Dedifferentiated amniotic fluid mesenchymal stem cell (primary cell): ENCODE measurements around the gene PRKCZ.

Experiments
- DNase-seq: peaks from one replicate; pipeline ENCODE4 v3.0.0-alpha.2; 2016; ENCODE audit errors: extremely low spot score

The PRKCZ gene

DNA sequence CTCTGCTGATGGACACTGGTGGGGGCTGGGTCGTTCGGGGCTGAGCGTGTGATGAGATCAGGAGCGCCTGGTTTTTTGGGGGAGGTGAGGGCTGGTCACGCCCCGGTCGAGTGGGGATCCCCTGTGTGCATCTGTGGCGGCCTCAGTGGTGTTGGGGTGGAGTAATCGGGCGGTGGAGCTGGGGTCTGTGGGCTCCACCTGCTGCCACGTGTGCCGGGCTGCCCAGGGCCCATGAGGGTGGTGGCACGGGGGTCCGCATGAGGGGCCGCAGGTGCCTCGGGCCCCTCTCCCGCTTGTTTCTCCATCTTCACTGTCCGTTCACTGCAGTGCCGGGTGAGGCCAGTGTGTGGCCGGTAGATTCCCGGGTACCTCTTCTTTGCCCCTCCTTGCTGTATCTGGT lies 17.2 kb downstream of the PRKCZ start:
- DNase-seq = no peak

DNA sequence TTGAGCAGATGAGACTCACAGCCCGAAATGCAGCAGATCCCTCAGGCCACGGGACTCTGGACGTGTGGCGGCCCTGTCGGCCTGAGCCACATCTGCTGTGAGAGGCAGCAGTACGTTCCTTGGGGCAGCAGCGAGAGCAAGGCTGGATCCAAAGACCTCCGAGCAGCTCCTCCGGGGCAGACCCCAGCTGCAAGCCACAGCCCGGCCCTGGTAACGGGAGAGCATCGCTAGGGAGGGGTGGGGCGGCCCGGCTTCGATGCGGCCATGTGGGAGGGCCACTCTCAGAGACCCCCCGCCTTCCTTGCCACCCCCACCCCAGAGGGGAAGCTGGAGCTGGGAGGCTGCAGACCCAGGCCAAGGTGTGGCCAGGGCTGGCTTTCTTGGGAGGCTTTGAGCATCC lies 17.8 kb downstream of the PRKCZ start:
- no peak for DNase-seq

DNA sequence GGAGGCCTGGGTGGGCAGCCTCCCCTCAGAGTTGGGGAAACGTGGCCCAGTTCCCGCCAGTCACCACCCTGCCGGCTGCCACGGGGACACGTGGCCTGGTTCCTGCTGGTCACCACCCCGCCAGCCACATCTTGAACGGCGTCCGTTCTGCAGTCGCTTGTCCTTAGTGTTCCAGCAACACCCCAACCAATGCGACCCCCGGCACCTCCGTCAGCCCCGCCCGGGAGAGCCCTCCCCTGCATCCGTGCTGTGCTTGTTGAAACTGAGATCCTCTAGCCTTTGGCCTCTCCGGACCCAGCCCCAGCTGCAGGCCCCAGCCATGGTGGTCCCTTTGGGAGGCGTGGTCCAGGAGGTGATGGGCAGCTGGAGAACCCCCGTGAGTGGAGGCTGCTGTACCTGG lies 18.7 kb downstream of the PRKCZ start:
- DNase-seq = no peak

DNA sequence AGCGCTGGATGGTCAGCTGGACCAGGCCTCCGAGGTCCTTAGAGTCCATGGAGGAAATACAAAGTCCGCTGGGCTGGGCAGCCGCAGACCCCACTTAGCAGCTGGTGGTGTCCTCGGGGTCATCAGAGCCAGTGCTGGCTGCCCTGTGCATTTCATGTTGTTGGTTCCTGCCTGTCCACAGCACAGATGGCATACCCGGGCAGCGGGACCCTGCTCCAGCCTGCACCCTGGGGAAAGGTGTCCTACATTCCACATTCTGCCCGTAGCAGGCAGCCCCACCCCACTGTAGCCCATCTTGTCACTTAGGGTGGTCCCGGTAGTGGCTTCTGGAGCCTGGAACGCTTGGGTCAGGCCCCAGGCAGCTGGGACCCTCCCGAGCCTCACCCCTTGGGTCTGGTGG lies 19.8 kb downstream of the PRKCZ start:
- no peak for DNase-seq

DNA sequence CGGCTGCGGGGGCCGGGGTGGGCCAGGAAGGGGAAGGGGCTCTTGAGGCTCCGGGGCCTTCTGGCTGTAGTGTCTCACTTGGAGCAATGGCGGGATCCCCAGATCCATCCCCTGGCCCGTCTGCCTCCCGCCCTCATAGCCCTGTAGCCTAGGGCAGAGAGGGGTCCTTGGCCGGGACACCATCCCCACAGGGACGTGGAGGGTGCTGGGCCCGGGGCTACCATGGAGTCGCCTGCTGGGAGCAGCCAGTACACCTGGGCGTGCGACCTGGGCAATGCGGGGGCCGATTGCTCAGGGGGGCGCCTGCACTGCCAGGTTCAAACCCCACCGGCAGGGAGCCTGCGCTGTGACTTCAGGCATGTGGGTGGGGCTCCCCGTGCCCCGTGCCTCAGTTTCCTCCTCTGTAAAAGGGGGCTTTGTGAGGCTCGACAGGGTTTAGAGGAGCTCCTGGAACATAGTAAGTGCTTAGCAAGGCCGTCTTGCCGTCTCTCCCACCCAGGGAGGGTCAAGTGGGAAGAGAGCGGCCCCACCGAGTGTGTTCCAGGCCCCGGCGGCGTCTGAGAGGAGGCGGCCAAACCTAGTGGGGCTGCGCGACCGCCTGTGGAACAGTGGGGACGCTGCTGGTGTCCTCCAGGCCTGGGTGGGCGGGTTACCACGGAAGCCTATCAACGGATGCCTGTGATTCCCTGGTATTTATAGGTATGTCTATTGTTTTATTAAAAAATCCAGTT lies 20.8 kb downstream of the PRKCZ start:
- DNase-seq = no peak

DNA sequence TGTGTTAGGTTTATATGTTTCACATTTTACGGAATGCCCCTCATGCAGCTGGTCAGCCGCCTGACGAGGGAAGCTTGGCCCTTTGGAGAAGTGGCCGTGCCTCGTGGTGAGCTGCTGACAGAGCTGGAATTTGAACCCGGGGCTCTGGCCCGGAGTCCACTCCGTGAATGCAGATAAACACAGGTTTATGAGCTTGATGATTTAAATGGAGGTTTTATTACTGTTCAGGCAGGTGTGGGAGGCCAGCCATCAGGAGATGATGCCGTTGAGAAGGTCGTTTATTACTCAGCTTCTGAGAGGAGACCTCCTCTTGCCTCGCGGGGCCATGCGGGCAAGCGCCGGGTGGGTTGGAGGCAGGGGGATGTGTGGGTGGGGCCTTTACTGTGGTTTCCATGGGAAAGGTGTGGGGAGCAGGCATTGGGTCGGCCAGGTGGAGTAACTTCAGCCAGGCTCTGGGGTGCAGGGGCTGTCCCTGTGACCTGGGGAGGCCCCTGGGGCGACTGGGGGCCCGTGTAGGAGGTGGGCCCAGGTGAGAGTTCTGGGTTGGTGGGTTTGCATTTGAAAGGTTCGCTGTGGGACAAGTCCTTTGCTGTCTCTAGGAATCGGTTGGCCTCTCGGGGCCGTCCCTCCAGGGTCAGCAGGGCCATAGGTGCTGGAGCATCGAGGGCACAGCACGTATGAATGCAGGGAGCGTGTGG lies 22.0 kb downstream of the PRKCZ start:
- no peak for DNase-seq

DNA sequence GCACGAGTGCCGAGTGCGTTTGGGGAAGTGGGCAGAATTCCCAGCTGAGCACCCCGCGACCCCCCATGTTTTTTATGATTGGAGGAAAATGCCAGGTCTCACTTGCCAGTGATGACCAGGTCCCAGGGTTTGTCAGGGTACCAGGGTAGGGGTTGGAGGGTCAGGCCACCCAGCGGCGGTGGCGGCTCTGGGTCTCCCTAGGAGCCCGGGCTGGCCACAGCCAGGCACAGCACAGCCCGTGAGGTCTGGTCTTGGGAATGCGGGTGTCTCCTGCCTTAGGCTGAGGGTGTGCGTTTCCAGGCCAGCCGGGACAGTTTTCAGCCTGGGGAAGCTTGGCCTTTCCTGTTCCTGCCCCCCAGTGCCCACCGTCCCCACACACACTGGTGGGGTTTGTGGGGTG lies 22.7 kb downstream of the PRKCZ start:
- no peak for DNase-seq

DNA sequence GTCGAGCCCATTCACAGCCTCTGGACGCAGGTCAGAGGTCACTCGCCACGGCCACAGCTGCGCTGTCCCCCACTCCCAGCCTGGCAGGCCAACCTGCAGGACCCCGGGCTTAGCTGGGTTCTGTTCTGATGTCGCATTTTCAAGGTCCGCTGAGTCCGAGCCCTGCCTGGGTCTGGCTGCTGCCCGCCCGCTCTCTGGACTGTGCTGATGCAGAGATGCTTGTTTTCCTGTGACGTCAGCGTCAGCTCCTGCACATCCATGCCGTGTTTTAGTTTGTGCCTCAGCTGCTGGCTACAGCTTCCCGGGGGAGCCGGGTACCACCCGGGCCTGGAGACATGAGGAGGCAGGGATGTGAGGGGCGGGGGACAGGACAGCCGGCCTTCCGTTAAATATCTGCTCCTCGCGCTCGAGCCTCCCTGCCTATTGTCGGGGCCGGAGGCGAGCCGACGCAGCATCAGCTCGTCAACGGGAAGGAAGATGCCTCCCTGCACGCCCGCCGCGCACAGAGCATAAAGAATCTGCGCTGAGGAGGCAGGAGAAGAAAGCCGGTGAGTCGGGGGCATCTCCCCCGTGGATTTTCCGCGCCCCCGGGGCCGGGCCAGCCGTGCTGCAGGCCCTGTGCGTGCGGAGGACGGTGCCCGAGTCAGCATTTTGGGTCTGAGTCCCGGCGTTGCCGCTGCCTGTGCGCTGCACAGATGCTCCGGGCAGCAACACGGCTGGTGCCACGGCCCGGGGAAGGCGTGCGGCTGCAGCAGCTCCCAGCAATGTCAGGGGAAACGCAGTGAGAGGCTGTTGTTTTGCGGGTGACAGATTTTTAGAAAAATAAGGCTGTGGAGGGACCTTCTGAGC lies 23.4 kb downstream of the PRKCZ start:
- peak; percentile 72 for DNase-seq

DNA sequence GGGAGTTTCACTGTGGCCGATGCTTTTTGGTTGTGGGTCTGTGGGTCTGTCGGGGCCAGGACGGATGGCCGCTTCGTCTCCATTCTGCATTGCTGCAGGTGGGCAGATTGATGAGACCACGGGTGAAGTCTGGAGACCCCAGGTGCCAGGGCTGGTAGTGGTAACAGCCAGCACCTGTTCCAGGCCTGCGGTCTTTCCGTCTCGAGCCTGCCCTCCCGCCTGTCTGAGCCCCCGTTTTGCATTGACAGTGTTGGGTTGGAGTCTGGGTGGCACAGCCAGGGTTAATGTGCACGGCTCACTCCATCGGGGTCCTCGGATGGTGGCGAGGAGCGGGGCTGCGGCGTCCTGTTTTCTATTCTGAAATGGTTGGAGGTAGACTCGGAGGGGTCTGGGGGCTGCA lies 24.2 kb downstream of the PRKCZ start:
- no peak for DNase-seq

DNA sequence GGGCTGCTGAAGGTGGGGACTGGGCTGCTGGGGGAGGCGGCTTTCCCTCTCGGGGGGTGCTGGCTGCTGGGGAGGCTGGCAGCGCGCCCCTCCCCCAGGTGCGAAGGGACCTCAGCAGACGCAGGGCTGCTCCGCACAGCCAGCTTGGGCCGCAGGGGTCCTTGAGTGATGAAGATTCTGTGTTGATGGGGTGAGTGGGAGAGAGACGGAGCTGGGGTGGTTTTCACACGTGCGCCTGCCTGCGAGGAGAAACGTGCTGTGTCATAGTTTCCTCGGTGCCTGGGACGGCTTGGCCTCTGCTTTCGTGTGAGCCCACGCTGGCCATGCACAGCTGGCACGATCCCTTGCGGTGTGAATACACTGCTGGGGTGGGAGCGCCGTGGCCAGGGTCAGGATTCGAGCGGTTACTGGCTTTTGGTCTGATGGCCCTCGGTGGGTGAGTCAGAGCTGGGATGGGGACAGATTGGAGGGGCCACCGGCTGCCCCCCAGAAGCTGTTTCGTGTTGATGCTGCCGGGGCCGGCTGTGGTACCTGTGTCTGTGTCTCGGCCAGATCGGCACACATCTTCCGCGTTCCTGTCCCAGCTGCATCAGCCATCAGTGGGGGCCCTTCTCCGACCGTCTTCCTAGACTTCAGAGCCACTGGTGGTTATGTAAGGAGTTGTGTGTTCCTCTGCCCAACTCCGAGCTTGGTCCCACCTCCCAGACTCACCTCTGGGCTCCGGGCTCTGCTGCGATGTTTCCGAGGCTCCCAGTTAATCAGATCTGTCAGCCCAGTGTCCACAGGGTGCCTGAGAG lies 24.9 kb downstream of the PRKCZ start:
- DNase-seq = no peak

DNA sequence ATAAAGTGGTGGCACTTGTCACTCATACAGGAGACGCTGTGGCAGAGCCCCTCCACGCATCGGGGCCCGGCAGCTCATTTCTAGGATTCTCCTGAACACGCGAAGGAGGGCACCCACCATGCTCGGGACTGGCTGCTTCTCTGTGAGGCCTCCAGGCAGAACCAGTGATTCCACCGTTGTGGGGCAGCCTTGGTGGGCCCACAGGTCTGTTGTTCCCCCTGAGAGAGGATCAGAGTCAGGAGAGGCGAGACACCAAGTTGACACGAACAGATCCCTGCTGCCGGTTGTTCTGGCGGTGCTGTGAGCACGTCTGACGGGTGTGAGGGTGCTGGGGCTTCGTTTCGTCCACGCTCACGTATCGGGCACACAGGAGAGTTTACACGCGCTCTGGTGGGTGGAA lies 26.6 kb downstream of the PRKCZ start:
- DNase-seq = no peak

DNA sequence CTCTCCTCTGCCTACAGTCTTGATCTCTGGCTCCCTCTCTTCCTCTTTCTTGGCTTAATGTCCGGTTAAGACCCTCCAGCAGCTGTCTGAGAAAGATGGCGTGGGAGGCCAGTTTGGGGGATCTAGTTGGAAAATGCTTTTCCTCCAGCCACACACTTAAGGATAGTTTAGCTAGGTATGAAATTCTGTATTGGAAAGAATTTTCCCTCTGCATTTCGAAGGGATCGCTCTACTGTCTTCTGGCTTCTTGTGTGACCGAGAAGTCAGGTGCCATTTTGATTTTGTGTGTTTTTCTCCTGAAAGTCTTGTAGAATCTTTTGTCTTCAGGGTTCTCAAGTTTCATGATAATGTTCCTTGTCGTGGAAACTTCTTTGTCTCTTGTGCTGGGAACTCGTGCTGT lies 28.0 kb downstream of the PRKCZ start:
- DNase-seq = no peak

DNA sequence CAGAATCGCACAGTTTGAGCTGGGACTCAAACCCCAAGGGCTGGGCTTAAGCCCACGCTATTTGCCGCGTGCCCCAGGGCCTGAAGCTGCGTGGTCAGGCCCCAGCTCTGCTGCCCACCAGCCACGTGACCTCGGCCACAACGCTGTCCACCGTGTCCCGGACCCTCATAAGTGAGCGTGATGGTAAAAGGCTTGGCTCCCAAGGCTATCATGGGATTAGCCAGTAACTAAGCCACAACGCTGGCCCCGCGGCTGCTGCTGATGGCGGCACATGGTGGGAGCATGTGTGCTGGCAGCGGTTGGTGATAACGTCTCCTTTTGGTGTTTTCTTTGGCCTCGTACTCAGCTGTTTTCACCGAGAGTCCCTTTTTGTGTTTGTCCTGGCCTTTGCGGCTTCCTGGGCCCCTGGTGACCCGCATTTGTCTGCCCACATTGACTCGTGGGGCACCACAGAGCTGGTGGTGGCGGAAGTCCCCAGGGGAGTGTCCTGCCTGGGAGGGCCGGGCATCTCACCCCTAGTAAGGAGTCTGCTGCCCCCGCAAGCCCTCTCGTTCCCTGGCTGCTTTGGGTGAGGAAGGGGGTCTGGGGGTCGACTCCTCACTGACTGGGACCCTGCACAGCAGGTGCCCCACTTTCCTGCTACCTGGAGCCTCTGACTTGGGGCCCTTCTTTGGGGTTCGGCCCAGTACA lies 29.3 kb downstream of the PRKCZ start:
- no peak for DNase-seq

DNA sequence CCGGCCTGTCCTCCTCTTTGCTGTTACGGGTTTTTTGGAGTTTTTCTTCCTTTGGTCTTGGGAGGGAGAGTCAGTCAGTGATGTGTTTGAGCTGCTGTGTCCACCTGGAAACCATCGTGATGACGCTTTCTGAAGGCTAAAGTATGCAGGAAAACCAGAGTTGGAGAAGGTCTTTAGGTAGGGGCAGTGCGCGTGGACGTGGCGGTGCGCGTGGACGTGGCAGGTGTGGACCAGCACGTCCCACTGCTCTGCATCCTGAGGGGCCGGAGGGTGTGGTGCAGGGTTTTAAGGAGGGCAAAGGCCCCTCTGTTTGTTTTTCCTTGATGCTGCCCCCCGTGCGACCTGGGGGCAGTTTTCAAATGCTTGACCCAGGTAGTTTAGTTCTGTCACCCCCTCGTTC lies 29.9 kb downstream of the PRKCZ start:
- DNase-seq = no peak

DNA sequence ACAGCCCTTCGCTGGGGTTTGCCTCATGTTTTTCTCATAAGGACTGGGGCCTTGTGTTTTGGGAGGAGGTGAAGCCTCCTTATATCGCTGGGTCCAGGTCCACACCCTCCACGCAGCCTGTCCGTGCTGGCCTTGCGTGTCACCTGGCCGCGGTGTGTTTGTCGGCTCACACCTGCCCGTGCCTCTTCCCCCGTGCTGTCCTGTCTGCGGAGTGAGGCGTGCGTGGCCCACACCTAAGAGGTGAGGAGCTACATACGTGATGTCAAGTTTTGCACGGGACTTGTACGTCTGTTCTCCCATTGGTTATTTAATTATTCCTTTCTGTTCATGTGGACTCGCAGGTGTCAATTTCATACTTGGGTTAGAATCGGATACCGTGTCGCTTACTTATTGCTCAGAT lies 30.7 kb downstream of the PRKCZ start:
- no peak for DNase-seq

DNA sequence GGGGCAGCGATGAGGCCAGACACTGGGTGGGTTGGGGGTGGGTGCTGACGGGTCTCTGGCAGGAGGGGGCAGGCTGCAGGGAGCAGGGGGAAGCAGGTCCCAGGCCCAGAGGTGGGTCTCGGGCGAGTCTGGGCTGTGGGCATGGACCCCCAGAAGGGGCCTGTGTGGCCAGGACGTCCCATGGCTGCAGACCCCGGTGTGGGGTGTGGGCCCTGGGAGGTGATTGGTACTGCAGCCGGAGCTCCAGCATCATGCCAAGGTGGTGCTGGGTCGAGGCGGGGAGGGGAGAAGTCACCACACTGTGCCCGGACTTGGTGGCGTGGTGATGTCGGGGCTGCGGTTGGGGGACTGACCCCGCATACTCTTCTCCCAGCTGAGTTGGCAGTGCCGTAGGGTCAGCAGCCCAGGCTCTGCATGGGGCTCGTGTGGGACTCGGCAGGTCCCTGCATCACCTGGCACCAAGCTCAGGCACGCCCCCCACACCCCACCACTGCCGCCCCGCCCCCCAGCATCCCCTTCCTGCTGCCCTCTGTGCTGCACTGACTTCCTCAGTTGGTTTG lies 31.2 kb downstream of the PRKCZ start:
- DNase-seq = no peak

DNA sequence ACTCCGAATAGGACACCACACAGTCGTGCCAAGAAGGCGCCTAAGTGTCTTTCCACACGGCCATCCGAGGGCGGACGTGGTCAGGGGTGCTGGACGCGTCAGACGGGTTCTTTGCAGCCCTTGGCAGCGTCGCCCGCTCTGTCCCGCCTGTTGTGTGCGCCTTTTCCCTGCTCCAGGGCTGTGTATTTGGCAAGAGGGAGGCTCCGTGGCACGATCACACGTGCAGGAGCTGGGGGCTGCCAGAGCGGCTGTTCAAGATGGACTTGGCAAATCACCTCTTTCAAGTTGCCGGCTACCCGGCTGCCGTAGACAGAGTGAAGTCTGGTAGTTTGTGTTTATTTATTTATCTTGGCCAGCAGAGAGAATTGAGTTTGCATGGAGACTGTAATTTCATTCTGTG lies 31.9 kb downstream of the PRKCZ start:
- no peak for DNase-seq

DNA sequence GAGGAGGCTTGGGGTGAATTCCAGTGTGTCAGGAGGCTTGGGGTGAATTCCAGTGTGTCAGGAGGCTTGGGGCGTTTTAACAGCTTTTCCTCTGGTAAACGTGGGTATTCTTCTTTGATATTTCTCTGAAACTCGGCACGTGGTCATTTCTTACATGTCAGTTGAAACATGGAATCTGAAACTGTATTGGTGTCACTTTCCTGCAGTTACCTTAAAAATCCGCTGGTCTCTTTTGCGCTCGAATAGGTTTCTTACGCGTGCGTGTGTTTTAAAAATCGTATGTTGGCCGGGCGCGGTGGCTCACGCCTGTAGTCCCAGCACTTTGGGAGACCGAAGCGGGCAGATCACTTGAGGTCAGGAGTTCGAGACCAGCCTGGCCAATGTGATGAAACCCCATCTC lies 33.5 kb downstream of the PRKCZ start:
- DNase-seq = no peak

DNA sequence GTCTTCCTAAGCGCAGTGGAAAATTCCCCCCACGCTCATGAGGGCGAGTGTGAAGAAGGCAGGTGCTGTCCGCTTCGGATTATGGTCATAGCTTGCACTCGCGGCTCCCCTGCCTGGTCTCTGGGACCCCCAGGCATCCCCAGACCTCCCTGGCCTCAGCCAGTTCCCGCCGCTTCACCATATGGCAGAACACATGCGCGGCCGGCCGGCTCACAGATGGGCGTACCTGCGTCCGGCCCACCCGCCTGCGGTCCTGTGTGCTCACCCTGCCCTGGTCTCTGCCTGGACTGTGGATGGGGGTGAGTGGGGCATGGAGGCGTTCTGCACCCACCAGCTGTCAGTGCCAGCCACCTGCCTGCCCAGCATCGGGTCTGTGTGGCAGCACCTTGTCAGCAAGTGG lies 34.1 kb downstream of the PRKCZ start:
- DNase-seq = no peak

DNA sequence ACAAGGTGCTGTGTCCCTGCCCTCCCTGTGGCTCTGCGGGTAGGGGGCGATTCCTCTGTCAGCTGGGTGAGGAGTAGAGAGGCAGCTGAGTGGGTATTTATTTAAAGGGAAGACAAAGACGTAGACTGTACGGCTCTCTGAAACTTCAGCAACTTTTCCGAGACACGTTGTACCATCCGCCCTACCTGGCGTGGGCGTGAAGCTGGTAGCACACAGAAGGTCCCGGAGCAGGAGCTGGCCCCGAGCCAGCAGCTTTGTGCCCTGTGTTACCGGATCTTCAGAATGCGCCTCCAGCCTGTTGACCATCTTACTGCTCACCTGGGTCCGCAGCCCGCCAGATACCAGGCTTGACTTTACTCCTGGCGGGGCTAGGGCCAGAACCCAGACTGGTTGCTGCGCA lies 34.9 kb downstream of the PRKCZ start:
- DNase-seq = no peak

DNA sequence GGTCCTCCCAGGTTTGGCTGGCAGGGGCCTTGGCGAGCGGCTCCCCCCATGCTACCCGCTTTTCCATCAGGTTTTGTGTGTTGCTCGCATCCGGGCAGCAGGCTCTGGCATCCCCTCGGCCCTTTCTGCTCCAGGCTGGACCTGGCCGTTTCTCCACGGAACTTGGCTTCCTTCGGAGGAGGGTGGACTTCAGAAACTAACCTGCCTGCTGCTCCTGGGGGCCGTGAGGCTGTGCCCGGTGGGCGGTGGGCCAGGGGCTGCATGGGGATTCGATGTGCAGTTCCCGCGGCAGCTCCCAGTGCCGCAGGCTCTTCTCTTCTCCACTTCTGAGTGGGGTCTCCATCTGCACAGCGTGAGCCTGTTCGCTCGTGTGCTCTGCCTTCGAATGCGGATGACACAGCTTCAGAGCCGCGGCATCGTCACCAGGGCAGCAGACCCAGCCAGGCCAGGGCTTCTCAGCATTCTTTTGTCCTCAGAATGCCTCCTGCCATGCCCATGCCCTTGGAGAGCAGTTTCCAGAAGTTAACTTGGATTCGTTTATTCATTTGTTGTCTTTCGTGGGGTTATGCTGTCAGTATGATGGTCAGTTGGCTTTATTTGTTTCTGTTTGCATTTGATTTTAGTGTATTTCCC lies 36.4 kb downstream of the PRKCZ start:
- no peak for DNase-seq
